Measurements from ENCODE around the gene EXOSC7. TPM values are rescaled to one million over a fixed set of nuclear protein-coding genes. Genes with fewer than 3 reads are reported as not detected.

EXOSC7 gene
- total and polyA plus RNA-seq, 11 donors, result 23.8 to 87.3 (median 32.9) TPM

- H3K27me3 ChIP-seq, result no peaks in the 10 kb centered on the region
- no peaks in the 10 kb centered on the region for H3K9me3 ChIP-seq
- no peak for TF ChIP-seq CTCF (IDR thresholded peaks at IDR 0.05)
- TF ChIP-seq POLR2A (IDR thresholded peaks at IDR 0.05), result no peak
- ATAC-seq (no peak), DNase-seq (no peak)
- intact Hi-C loops (cut with DNase I), result loop anchor here in 1 of 10 donors (10.0 kb wide), 1 partner anchor 54 kb away; the partner anchor contains the start of gene CLEC3B
- H3K36me3 ChIP-seq, result peaks cover 0 to 5% (median 0%) of the 10 kb centered on the region in 9 donors
- 75 to 80% (median 76%) methylated on average over 3 of the region's 3 CpGs for WGBS, 4 donors
- H3K4me3 ChIP-seq, result no peak overlapping the region
- no peak overlapping the region for H3K27ac ChIP-seq
- H3K4me1 ChIP-seq, result peaks cover 0 to 56% (median 38%) of the 10 kb centered on the region in 12 donors
Measured at GRCh38 chr3:44970926-44971490, 5.0 kb upstream of the EXOSC7 start.

GRCh38 chr3:44974416-44974815 lies 1.6 kb upstream of the EXOSC7 start:
- Histone ChIP-seq H3K27me3 (no peaks in the 10 kb centered on the region), H3K9me3 (no peaks in the 10 kb centered on the region), H3K36me3 (peaks cover 0 to 5% (median 0%) of the 10 kb centered on the region in 9 donors), H3K4me3 (peak overlapping the region in 10 of 12 donors; percentile 75 to 99 (median 90)), H3K27ac (peak overlapping the region in 2 of 12 donors; percentile 90 to 94), H3K4me1 (peaks cover 2 to 57% (median 28%) of the 10 kb centered on the region in 12 donors)
- no peak for TF ChIP-seq CTCF (IDR thresholded peaks at IDR 0.05)
- TF ChIP-seq POLR2A (IDR thresholded peaks at IDR 0.05), result no peak
- no peak for DNase-seq
- intact Hi-C loops (cut with DNase I), result loop anchor here in 1 of 10 donors (10.0 kb wide), 1 partner anchor 50 kb away; the partner anchor contains the start of gene CLEC3B
- ATAC-seq, result no peak
- 70 to 77% (median 74%) methylated on average over 4 of the region's 4 CpGs for WGBS, 4 donors

GRCh38 chr3:44981220-44981619 lies 5.2 kb downstream of the EXOSC7 start:
- intact Hi-C loops (cut with DNase I), result no loop called here
- no peak for ATAC-seq
- no peak for DNase-seq
- Histone ChIP-seq H3K9me3 (no peaks in the 10 kb centered on the region), H3K4me3 (no peak overlapping the region), H3K27me3 (no peaks in the 10 kb centered on the region), H3K36me3 (peaks cover 0 to 3% (median 0%) of the 10 kb centered on the region in 9 donors), H3K27ac (no peak overlapping the region), H3K4me1 (peaks cover 2 to 79% (median 36%) of the 10 kb centered on the region in 12 donors)
- WGBS, 4 donors, result 90 to 96% (median 93%) methylated on average over 1 of the region's 1 CpG
- TF ChIP-seq CTCF (IDR thresholded peaks at IDR 0.05) (no peak), POLR2A (IDR thresholded peaks at IDR 0.05) (no peak)

GRCh38 chr3:44981751-44982150 lies 5.7 kb downstream of the EXOSC7 start:
- no peak overlapping the region for H3K27ac ChIP-seq

More at GRCh38 chr3:44981751-44982150, 5.7 kb downstream of the EXOSC7 start:
- ATAC-seq (no peak), DNase-seq (no peak)
- Histone ChIP-seq H3K4me1 (peaks cover 2 to 76% (median 34%) of the 10 kb centered on the region in 12 donors), H3K4me3 (no peak overlapping the region), H3K9me3 (no peaks in the 10 kb centered on the region), H3K27me3 (no peaks in the 10 kb centered on the region), H3K36me3 (peaks cover 0 to 3% (median 0%) of the 10 kb centered on the region in 9 donors)
- WGBS, 4 donors, result 82 to 85% (median 84%) methylated on average over 4 of the region's 4 CpGs
- intact Hi-C loops (cut with DNase I), result no loop called here
- no peak for TF ChIP-seq POLR2A (IDR thresholded peaks at IDR 0.05)
- no peak for TF ChIP-seq CTCF (IDR thresholded peaks at IDR 0.05)

Data from heart left ventricle (tissue), 16 donors.